GM18499 (cell line): Measurements from ENCODE around the gene CSNK2A2.

Source experiments
- ATAC-seq: cut with Tn5 transposase; IDR thresholded peaks from one replicate; pipeline ENCODE4 v1.9.1; 2021; ENCODE audit warnings: moderate number of reproducible peaks; ENCODE audit not compliant: insufficient read depth, unreplicated experiment

Gene CSNK2A2

GRCh38 chr16:58152246-58152868 lies 45.5 kb downstream of the CSNK2A2 start:
- ATAC-seq: no peak

GRCh38 chr16:58148526-58148925 lies 49.4 kb downstream of the CSNK2A2 start:
- no peak for ATAC-seq

- ATAC-seq: no peak
These were observed 49.8 kb downstream of the CSNK2A2 start for GRCh38 chr16:58148099-58148498.

DNA sequence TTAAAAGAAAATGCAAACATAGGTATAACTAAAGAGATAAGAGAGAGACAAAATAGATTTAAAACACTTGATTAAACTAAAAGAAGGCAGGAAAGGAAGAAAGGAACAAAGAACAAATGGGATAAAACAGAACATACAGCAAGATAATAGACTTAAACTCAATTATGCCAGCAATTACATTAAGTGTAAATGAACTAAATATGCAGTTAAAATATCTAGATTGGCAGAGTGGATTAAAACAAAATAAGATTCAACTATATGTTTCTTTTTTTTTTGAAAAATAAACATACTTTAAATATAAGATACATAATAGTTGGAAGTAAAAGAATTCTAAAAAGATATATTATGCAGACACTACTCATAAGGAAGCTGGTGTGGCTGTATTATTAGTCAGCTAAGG lies 59.1 kb downstream of the CSNK2A2 start:
- ATAC-seq: no peak

DNA sequence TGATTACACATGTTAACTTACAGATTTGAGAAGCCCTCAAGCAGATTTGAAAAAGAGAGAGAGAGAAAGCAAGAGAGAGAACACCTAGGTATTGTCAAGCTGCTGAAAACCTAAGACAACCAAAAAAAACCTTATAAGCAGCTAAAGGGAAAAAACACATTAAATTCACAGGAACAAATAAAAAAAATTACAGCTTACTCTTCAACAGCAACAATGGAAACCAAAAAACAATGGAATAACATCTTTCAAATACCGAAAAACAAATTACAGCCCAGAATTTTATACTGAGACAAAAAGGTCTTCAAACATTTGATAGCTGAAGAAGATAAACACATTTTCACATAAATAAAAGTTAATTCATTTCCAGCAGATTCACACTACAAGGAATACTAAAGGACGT lies 60.3 kb downstream of the CSNK2A2 start:
- ATAC-seq: no peak

DNA sequence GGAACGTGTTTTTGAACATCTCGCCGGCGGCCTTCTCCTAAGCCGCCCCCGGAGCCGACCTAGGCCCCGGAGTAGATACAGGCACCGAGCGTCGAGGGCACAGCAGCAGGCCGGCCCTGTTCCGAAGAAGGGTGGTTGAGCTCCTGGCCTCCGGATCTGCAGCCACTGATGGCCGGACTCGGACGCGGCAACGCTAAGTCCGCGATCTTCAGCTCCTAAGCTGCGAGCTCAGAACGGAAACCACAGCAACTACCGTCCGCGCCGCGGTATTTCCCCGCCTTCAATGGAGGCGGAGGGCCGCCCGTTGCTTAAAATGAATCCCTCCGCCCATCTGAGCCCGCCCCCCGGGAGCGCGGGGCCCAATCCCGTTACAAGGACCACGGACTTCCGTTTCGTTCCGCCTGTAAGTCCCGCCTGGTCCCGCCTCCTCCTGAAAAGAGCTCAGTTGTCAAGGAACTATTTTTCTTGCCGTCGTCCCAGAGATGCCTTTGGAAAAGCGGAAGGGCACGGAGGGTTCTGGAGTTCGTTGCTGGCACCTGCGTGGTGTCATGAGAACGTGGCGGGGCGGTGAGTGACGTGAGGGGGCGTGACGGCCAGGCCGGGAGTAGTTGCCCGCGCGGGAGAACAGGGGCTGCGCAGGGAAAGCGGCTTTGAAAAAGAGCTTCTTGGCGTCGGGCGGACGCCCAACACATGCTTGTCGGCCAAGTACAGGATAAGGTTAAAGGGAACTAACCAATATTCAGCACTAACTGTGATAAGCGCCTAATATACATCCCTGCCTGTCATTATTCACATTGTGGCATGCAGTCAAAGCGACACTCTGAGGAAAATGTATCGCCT lies 68.6 kb downstream of the CSNK2A2 start, which contains the start of gene CFAP20:
TSS of gene CFAP20 (minus strand) at position 285 of the 840 bp plus-strand sequence. CDS start at position 19, 266 bp downstream.
- peak; percentile 66 for ATAC-seq

DNA sequence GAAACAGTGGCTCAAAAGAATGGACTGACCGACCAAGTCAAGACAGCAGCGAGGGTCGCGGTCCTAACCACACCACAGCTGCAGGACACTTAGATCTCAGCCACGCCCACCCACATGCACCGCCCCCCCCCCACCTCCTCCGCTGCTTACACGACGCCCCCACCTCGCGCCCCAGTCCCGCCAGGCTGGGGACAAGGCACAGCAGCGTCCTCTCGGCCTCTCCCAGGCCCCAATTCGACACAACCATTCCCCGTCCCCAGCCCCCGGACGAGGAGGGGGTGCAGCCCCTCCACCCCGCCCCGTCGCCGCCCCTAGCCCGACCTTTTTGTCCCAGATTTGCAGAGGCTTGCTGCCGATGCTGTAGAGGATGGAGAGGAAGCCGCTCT lies 69.2 kb downstream of the CSNK2A2 start:
- ATAC-seq: no peak

- no peak for ATAC-seq
These were observed 69.7 kb downstream of the CSNK2A2 start for GRCh38 chr16:58128181-58128631.

DNA sequence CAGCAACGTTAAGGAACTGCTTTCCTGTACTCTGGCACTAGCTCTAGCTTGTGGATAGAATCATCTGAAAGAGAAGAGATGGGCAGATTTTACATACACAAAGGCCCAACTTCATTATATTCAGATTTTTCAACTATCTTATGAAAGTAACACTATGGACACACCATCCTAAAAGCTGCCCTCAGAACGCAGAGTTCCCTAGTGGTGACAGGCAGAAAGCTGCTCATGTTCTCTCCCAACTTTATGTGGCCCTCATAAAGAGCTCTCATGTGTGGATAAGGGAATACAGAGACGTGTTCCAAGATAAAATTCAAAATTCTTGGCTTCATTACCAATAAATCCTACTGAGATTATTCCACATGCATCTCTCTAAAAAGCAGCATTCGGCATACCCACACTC lies 70.3 kb downstream of the CSNK2A2 start:
- no peak for ATAC-seq

- no peak for ATAC-seq
These were observed 70.8 kb downstream of the CSNK2A2 start for GRCh38 chr16:58127033-58127556.

DNA sequence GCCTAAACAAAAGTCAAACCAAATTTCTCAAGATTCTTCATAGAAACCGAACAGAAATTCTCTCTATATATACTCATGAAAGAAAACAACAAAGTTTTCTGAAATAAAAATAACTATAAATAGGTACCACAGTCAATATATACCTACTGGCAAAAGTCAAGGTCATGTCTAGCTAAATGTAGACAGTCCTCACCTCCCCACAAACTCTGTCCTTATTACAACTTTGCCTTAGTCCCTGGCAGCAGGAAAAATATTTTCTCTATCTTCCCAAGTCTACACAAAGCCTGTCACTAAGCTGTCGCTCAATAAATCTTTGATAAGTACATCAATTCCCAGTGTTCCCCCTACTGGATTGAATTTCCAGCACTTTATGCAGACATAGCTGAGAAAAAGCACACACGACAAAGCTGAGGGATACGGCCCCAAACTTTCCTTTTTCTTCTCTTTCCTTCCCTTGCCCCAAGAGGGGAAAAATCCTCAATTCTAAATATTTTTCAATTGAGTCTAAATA lies 71.4 kb downstream of the CSNK2A2 start:
- no peak for ATAC-seq

DNA sequence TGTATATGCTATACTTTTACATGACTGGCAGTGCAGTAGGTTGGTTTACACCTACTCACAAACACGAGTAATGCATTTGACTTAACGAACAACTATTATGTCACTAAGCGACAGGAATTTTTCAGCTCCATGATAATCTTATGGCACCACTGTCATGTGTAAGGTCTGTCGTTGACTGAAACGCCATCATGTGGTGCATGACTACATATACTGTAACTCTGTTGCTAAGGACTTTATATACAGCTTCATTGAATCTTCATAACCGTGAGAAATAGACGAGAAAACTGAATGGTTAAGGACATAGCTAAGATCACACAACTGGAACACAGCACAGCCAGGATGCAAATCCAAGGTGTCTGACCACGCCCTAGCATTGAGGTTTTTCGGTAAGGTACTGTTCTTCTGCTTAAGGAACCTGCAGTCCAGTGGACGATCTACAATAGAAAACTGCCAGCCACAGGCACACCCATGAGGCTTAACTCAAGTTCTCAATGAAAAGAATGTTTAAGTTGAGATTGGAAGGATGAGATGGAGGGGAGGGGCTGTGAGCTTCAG lies 72.0 kb downstream of the CSNK2A2 start:
- ATAC-seq: no peak

- ATAC-seq: no peak
These were observed 72.9 kb downstream of the CSNK2A2 start for GRCh38 chr16:58125041-58125440.

- no peak for ATAC-seq
These were observed 73.3 kb downstream of the CSNK2A2 start for GRCh38 chr16:58124601-58124915.

DNA sequence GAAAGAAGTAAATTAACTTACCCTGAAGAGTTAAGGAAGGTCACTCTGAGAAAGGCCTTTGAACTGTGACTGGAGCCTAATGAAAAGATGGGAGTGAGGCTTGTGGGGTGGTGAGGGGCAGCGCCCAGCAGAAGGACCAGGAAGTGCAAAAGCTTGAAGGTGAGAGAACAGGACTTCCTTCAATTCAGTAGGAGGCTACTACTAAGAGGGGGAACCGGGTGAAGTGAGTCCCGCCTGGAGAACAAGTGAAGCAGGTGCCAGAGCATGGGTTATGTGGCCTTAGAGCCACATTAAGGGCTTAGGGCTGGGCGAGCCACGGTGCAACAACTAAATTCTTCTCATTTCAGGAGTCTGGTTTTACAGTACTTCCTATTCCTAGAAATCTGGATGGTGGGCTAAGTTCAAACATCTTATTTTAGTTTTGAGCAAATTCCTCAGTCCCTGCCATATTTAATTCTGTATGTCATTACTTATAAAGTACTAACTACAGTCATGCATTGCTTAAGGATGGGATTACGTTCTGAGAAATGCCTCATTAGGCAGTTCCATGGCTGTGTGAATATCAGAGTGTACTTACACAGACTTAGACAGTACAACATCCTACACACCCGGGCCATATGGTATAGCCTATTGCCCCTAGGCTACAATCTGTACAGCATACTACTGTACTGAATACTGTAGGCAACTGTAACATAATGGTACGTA lies 73.9 kb downstream of the CSNK2A2 start:
- no peak for ATAC-seq

DNA sequence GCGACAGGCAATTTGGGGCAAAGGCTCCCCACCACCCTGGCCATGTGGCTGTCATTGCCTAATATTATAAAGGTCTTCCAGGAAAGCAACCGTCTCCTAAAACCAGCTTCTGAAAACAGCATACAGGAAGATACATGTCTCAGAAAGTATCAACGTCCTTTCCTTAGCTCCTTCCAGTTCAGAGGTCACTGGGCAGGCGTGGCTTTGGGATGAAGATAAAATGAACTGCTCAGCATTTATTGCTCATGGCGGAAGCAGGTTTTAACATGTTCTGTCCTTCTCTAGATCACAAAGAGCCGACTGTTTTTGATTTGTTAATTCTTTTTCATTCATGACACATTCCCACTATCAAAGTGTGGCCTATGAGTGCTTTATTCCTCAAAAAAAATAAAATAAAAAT lies 76.8 kb downstream of the CSNK2A2 start:
- no peak for ATAC-seq

GRCh38 chr16:58120234-58120633 lies 77.7 kb downstream of the CSNK2A2 start:
- ATAC-seq: no peak

GRCh38 chr16:58119509-58119845 lies 78.4 kb downstream of the CSNK2A2 start:
- ATAC-seq: no peak

DNA sequence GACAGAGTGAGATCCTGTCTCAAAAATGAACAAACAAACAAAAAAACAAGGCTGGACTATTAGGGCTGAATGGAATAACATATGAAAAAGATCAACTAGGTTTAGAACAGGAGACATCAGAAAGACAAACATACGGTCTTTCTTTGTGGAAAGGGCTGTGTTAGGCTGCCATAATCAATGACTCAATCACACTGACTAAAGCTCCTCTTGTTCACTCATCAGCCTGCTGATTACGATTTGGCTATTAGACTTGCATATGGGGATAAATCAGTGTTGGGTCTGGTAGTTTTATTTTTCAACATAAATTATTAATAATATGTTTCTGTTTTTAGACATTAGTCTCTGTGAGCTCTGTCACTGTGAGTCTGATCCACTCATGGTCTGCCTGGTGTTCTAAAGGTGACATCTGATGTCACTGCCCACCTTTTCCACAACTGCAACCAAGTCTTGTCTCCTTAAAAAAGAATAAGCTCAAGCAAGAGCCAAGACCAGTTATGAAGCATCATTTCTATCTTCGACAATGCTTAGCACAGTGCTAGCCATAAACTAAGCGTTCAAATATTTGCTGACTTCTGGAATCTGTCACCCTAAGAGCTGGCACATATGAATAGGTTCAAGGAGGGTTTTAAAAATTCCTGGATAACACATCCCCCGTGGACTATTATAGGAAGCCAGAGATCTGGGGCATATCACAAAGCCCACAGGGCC lies 79.0 kb downstream of the CSNK2A2 start:
- no peak for ATAC-seq

GRCh38 chr16:58116529-58116928 lies 81.4 kb downstream of the CSNK2A2 start:
- no peak for ATAC-seq
